WTC11 (cell line): ENCODE data around the gene RHOT1. TPM values are rescaled to one million over a fixed set of nuclear protein-coding genes. Genes with fewer than 3 reads are reported as not detected.

Experiments
- ATAC-seq: fragments of 200-7000 bp; cut with Tn5 transposase; 2 replicates; pipeline ENCODE4 v1.10.0; 2021; ENCODE audit warnings: mild to moderate bottlenecking, moderate library complexity
- CTCF ChIA-PET: fragments of 300-600 bp; sonication (Branson Sonifier 250); formaldehyde crosslinking; loops from one replicate; lab custom pipeline; 2021; ENCODE audit warnings: antibody characterized with exemption; lab: Charles Lee
- POLR2A ChIA-PET: fragments of 350-600 bp; sonication (Branson Sonifier 250); formaldehyde crosslinking; loops from one replicate; lab custom pipeline; 2021; ENCODE audit warnings: antibody characterized with exemption; lab: Charles Lee
- DNase-seq: peaks from one replicate; pipeline ENCODE4 v3.0.0; 2021; ENCODE audit warnings: low spot score
- H3K27ac Mint-ChIP-seq: 2 replicates; pipeline ENCODE4 v1.8.0; 2021; ENCODE audit warnings: mixed read lengths
- H3K27me3 Mint-ChIP-seq: 2 replicates; pipeline ENCODE4 v1.8.0; 2021; ENCODE audit warnings: low read depth, mild to moderate bottlenecking, moderate library complexity, mixed read lengths
- H3K36me3 Mint-ChIP-seq: 2 replicates; pipeline ENCODE4 v1.8.0; 2021; ENCODE audit warnings: mixed read lengths
- H3K4me1 Mint-ChIP-seq: 2 replicates; pipeline ENCODE4 v1.8.0; 2022; ENCODE audit warnings: mixed read lengths
- H3K4me3 Mint-ChIP-seq: 2 replicates; pipeline ENCODE4 v1.8.0; 2021; ENCODE audit warnings: mild to moderate bottlenecking, moderate library complexity, mixed read lengths
- H3K9me3 Mint-ChIP-seq: 2 replicates; pipeline ENCODE4 v1.8.0; 2021; ENCODE audit warnings: mixed read lengths
- ATF1 ChIP-seq: sonication (generic); formaldehyde crosslinking; IDR thresholded peaks from 2 replicates; pipeline ENCODE4 v1.8.1; 2023; ENCODE audit warnings: mild to moderate bottlenecking, moderate library complexity, missing genetic modification reagents
- CBFB ChIP-seq: sonication (generic); formaldehyde crosslinking; IDR thresholded peaks from 2 replicates; pipeline ENCODE4 v1.8.1; 2022; ENCODE audit warnings: mild to moderate bottlenecking, low read depth, missing genetic modification reagents
- E2F1 ChIP-seq: sonication (generic); formaldehyde crosslinking; IDR thresholded peaks from 2 replicates; pipeline ENCODE4 v1.8.0; 2022; ENCODE audit warnings: mild to moderate bottlenecking, missing genetic modification reagents
- FOXJ3 ChIP-seq: sonication (generic); formaldehyde crosslinking; IDR thresholded peaks from 2 replicates; pipeline ENCODE4 v1.9.0; 2021; ENCODE audit warnings: missing genetic modification reagents, mild to moderate bottlenecking, borderline replicate concordance
- GABPB1 ChIP-seq: sonication (generic); formaldehyde crosslinking; IDR thresholded peaks from 2 replicates; pipeline ENCODE4 v1.8.1; 2023; ENCODE audit warnings: mild to moderate bottlenecking, missing genetic modification reagents
- GTF2I ChIP-seq: fragments of 250-450 bp; sonication (Bioruptor Pico); conservative IDR thresholded peaks from 2 replicates; pipeline ENCODE4 v1.4.0; 2021; ENCODE audit warnings: mild to moderate bottlenecking
- HMGA2 ChIP-seq: fragments of 250-450 bp; sonication (Bioruptor Pico); IDR thresholded peaks from 2 replicates; pipeline ENCODE4 v1.4.0; 2021; ENCODE audit warnings: mild to moderate bottlenecking, moderate library complexity
- IRF1 ChIP-seq: sonication (generic); formaldehyde crosslinking; IDR thresholded peaks from 2 replicates; pipeline ENCODE4 v1.8.0; 2023; ENCODE audit warnings: missing genetic modification reagents
- PREB ChIP-seq: sonication (generic); formaldehyde crosslinking; IDR thresholded peaks from 2 replicates; pipeline ENCODE4 v1.8.1; 2022; ENCODE audit warnings: mild to moderate bottlenecking, missing genetic modification reagents, moderate library complexity, borderline replicate concordance
- SMAD4 ChIP-seq: sonication (generic); formaldehyde crosslinking; IDR thresholded peaks from 2 replicates; pipeline ENCODE4 v1.8.0; 2022; ENCODE audit warnings: mild to moderate bottlenecking, missing genetic modification reagents
- SOX15 ChIP-seq: fragments of 250-450 bp; sonication (Bioruptor Pico); IDR thresholded peaks from 2 replicates; pipeline ENCODE4 v1.9.0; 2021; ENCODE audit warnings: mild to moderate bottlenecking
- SP1 ChIP-seq: sonication (generic); formaldehyde crosslinking; conservative IDR thresholded peaks from 2 replicates; pipeline ENCODE4 v1.8.1; 2022; ENCODE audit warnings: missing genetic modification reagents
- TP53 ChIP-seq: sonication (generic); formaldehyde crosslinking; IDR thresholded peaks from 2 replicates; pipeline ENCODE4 v1.8.1; 2023; ENCODE audit warnings: mild to moderate bottlenecking, missing genetic modification reagents
- ZBTB43 ChIP-seq: sonication (generic); formaldehyde crosslinking; IDR thresholded peaks from 2 replicates; pipeline ENCODE4 v1.8.1; 2023; ENCODE audit warnings: mild to moderate bottlenecking, missing genetic modification reagents
- ZNF121 ChIP-seq: sonication (generic); formaldehyde crosslinking; IDR thresholded peaks from 2 replicates; pipeline ENCODE4 v1.8.0; 2023; ENCODE audit warnings: missing genetic modification reagents
- ZNF232 ChIP-seq: sonication (generic); formaldehyde crosslinking; IDR thresholded peaks from 2 replicates; pipeline ENCODE4 v1.8.0; 2022; ENCODE audit warnings: mild to moderate bottlenecking, missing genetic modification reagents
- ZNF263 ChIP-seq: sonication (generic); formaldehyde crosslinking; IDR thresholded peaks from 2 replicates; pipeline ENCODE4 v1.8.1; 2022; ENCODE audit warnings: low read depth, mild to moderate bottlenecking, moderate library complexity, missing genetic modification reagents
- ZNF281 ChIP-seq: sonication (generic); formaldehyde crosslinking; IDR thresholded peaks from 2 replicates; pipeline ENCODE4 v1.8.0; 2023; ENCODE audit warnings: mild to moderate bottlenecking, missing genetic modification reagents
- ZNF396 ChIP-seq: fragments of 250-450 bp; sonication (Bioruptor Pico); IDR thresholded peaks from 2 replicates; pipeline ENCODE4 v1.8.0; 2021; ENCODE audit warnings: mild to moderate bottlenecking, moderate library complexity, borderline replicate concordance
- ZNF671 ChIP-seq: fragments of 250-450 bp; sonication (Bioruptor Pico); IDR thresholded peaks from 2 replicates; pipeline ENCODE4 v1.8.0; 2021; ENCODE audit warnings: mild to moderate bottlenecking
- total RNA-seq: library from RNA; stranded (reverse); gene quantifications from 3 replicates; pipeline ENCODE4 v1.2.3, GENCODE V29; 2021
- TF ChIP-seq, protein P1 (sequence below): sonication (generic); formaldehyde crosslinking; IDR thresholded peaks from 2 replicates; pipeline ENCODE4 v1.8.1; 2022; ENCODE audit warnings: low read depth, missing genetic modification reagents, borderline replicate concordance
- TF ChIP-seq, protein P2 (sequence below): sonication (generic); formaldehyde crosslinking; IDR thresholded peaks from 2 replicates; pipeline ENCODE4 v1.8.1; 2023; ENCODE audit warnings: mild to moderate bottlenecking, missing genetic modification reagents

RHOT1 gene
- total RNA-seq, 1 experiment from 2014 or later: 28.9 TPM

- no peak for DNase-seq
- ATAC-seq: no peak
- Mint-ChIP-seq H3K27me3 (no peaks in the 10 kb centered on the region; the same call in 1 of the 2 replicates), H3K4me3 (no peak overlapping the region), H3K27ac (no peak overlapping the region), H3K4me1 (peaks cover 10% of the 10 kb centered on the region), H3K9me3 (no peaks in the 10 kb centered on the region), H3K36me3 (no peaks in the 10 kb centered on the region)
- ChIA-PET POLR2A (no interaction called here), CTCF (interaction anchor here (1.5 to 1.7 kb wide), 2 partner anchors 9 to 18 kb away, joined by 5 to 6 read pairs; no protein-coding TSS in a partner anchor)
- TF ChIP-seq CBFB: no peak
- no peak for TF ChIP-seq GTF2I (CRISPR knock-in tag)
- no peak for TF ChIP-seq GABPB1
- no peak for TF ChIP-seq E2F1 (CRISPR knock-in tag)
- TF ChIP-seq, protein P1, sequence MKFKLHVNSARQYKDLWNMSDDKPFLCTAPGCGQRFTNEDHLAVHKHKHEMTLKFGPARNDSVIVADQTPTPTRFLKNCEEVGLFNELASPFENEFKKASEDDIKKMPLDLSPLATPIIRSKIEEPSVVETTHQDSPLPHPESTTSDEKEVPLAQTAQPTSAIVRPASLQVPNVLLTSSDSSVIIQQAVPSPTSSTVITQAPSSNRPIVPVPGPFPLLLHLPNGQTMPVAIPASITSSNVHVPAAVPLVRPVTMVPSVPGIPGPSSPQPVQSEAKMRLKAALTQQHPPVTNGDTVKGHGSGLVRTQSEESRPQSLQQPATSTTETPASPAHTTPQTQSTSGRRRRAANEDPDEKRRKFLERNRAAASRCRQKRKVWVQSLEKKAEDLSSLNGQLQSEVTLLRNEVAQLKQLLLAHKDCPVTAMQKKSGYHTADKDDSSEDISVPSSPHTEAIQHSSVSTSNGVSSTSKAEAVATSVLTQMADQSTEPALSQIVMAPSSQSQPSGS (CRISPR knock-in tag): no peak
- no peak for TF ChIP-seq IRF1 (CRISPR knock-in tag)
- TF ChIP-seq PREB (CRISPR knock-in tag): no peak
- TF ChIP-seq ZNF121 (CRISPR knock-in tag): no peak
- no peak for TF ChIP-seq SOX15 (CRISPR knock-in tag)
- TF ChIP-seq ZNF232 (CRISPR knock-in tag): no peak
- TF ChIP-seq FOXJ3 (CRISPR knock-in tag): no peak
- TF ChIP-seq SP1 (CRISPR knock-in tag): no peak
- no peak for TF ChIP-seq ZNF263
Observed at GRCh38 chr17:32120716-32121115, 21.6 kb upstream of the RHOT1 start.

DNA sequence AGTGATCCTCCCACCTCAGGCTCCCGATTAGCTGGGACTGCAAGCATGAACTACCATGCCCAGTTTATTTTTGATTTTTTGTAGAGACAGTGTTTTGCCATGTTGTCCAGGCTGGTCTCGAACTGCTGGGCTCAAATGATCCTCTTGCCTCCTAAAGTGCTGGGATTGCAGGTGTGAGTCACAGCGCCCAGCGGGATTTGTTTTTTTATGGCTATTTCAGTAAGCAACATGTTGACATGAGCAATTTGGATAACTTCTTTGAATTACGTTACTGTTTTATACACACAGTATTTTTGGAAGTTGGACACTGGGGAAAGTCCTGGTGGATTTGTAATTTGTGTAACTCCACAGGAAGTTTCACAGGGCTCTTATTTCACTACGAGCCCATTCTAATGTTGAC is 18.5 kb upstream of the RHOT1 start:
- DNase-seq: no peak
- POLR2A ChIA-PET: no interaction called here
- peaks cover 15% of the 10 kb centered on the region for H3K4me1 Mint-ChIP-seq
- no peaks in the 10 kb centered on the region for H3K36me3 Mint-ChIP-seq
- ATAC-seq: no peak
- CTCF ChIA-PET: interaction anchor here (1.0 to 2.1 kb wide), 2 partner anchors 15 kb away, joined by 4 to 9 read pairs; no protein-coding TSS in a partner anchor
- no peaks in the 10 kb centered on the region; the same call in 1 of the 2 replicates for H3K27me3 Mint-ChIP-seq
- H3K9me3 Mint-ChIP-seq: no peaks in the 10 kb centered on the region
- H3K27ac Mint-ChIP-seq: no peak overlapping the region
- H3K4me3 Mint-ChIP-seq: no peak overlapping the region
- TF ChIP-seq IRF1 (CRISPR knock-in tag) (no peak), ZNF671 (no peak), SMAD4 (CRISPR knock-in tag) (no peak), ZNF396 (CRISPR knock-in tag) (no peak), TP53 (no peak), FOXJ3 (CRISPR knock-in tag) (no peak), HMGA2 (CRISPR knock-in tag) (no peak), ZNF281 (CRISPR knock-in tag) (no peak), ZBTB43 (no peak), ATF1 (CRISPR knock-in tag) (no peak)
- TF ChIP-seq, protein P2, sequence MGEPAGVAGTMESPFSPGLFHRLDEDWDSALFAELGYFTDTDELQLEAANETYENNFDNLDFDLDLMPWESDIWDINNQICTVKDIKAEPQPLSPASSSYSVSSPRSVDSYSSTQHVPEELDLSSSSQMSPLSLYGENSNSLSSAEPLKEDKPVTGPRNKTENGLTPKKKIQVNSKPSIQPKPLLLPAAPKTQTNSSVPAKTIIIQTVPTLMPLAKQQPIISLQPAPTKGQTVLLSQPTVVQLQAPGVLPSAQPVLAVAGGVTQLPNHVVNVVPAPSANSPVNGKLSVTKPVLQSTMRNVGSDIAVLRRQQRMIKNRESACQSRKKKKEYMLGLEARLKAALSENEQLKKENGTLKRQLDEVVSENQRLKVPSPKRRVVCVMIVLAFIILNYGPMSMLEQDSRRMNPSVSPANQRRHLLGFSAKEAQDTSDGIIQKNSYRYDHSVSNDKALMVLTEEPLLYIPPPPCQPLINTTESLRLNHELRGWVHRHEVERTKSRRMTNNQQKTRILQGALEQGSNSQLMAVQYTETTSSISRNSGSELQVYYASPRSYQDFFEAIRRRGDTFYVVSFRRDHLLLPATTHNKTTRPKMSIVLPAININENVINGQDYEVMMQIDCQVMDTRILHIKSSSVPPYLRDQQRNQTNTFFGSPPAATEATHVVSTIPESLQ (CRISPR knock-in tag): no peak
- TF ChIP-seq, protein P1 (CRISPR knock-in tag): no peak
